TTC549 (cell line): ENCODE results near the gene MAP7.
"Not testable (repeated sequence)": the region's sequence is repeated elsewhere in the genome, so short reads cannot be mapped to it uniquely, and the experiment has no call there.

Source experiments
- FAIRE-seq: peaks from 2 replicates; lab custom pipeline; 2012; peaks lifted over from hg19 to GRCh38; lab: Jason Lieb, UNC

MAP7 gene

GRCh38 chr6:136334465-136334846 lies 215.8 kb downstream of the MAP7 start:
- FAIRE-seq = no peak

- no peak for FAIRE-seq
Observed at GRCh38 chr6:136333824-136334464, 216.3 kb downstream of the MAP7 start.

- FAIRE-seq = no peak
Observed at GRCh38 chr6:136331461-136331860, 218.8 kb downstream of the MAP7 start.

GRCh38 chr6:136330634-136331033 lies 219.6 kb downstream of the MAP7 start:
- FAIRE-seq = no peak

GRCh38 chr6:136326038-136326553 lies 224.1 kb downstream of the MAP7 start:
- FAIRE-seq = no peak

- FAIRE-seq = no peak
Observed at GRCh38 chr6:136324686-136325380, 225.4 kb downstream of the MAP7 start.

- FAIRE-seq = no peak
Observed at GRCh38 chr6:136323431-136324112, 226.7 kb downstream of the MAP7 start.

- no peak for FAIRE-seq
Observed at GRCh38 chr6:136319732-136320131, 230.5 kb downstream of the MAP7 start.

GRCh38 chr6:136318676-136319075 lies 231.5 kb downstream of the MAP7 start:
- no peak for FAIRE-seq

GRCh38 chr6:136317971-136318370 lies 232.3 kb downstream of the MAP7 start:
- no peak for FAIRE-seq

GRCh38 chr6:136317021-136317694 lies 233.1 kb downstream of the MAP7 start:
- peak; percentile 83 for FAIRE-seq

- no peak for FAIRE-seq
Observed at GRCh38 chr6:136315594-136315993, 234.6 kb downstream of the MAP7 start.

GRCh38 chr6:136312975-136313374 lies 237.2 kb downstream of the MAP7 start:
- no peak for FAIRE-seq

GRCh38 chr6:136309729-136310311 lies 240.4 kb downstream of the MAP7 start:
- no peak for FAIRE-seq

- FAIRE-seq = no peak
Observed at GRCh38 chr6:136309171-136309570, 241.1 kb downstream of the MAP7 start.

- FAIRE-seq = not testable (repeated sequence)
Observed at GRCh38 chr6:136308469-136308868, 241.8 kb downstream of the MAP7 start.

GRCh38 chr6:136307351-136307750 lies 242.9 kb downstream of the MAP7 start:
- FAIRE-seq = no peak

- no peak for FAIRE-seq
Observed at GRCh38 chr6:136306466-136306865, 243.8 kb downstream of the MAP7 start.

GRCh38 chr6:136304410-136304809 lies 245.8 kb downstream of the MAP7 start:
- no peak for FAIRE-seq

GRCh38 chr6:136303516-136303915 lies 246.7 kb downstream of the MAP7 start:
- no peak for FAIRE-seq

GRCh38 chr6:136294621-136295020 lies 255.6 kb downstream of the MAP7 start:
- no peak for FAIRE-seq
